IPS DF 19.7 (cell line): Measurements from ENCODE around the gene TMEM108.
A peak's percentile ranks its signal among the peaks of the same experiment; 100 is the strongest.

Source experiments
- DNase-seq: peaks from one replicate; pipeline ENCODE4 v3.0.0-alpha.2; 2013; ENCODE audit warnings: low read depth, low spot score

Gene TMEM108

DNA sequence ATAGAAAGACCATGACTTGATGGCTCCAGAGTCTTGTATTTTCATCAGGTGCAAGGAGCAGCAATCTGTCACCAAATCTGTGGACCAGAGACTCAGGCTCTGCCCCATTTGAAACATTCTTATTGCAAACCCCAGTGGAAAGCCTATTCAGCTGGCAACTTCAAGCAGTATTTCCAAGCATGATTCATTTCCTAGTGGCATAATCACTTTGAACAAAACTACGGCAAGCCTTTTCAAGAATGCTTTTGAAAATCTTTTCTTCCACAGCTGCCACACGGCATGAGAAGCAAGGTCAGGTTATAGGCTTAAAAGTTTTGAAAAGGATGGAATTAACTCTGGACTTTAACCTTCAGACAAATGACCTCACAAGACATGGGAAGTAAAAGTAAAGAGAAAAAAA is 239.6 kb downstream of the TMEM108 start:
- DNase-seq = no peak

DNA sequence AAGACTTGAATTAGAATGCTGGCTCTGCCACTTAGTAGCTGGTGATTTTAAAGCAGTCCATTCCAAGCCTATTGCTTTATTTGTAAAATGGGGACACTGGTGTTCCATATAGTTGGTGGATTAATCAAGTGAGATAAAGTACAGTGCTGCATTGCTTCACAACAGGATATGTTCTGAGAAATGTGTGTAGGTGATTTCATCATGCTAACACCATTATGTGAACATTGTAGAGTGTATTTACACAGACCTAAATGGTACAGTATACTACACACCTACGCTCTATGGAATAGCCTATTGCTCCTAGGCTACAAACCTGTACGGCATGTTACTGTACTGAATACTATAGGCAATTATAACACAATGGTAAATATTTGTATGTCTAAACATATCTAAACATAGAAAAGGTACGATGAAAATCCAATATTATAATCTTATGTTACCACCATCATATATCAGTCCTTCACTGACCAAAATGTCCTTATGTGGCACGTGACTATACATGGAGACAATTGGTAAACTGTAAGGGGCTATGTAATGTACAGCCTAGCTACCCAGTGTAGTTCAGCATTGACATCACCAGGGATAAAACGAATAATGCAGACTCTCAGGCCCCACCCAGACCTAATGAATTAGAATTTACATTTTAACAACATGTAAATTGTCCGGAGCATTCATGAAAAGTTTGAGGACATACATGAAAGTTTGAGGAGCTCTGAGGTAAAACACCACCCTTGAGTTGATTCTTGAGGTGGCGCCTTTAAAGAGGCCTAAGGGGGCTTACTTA is 240.3 kb downstream of the TMEM108 start:
- DNase-seq = no peak

DNA sequence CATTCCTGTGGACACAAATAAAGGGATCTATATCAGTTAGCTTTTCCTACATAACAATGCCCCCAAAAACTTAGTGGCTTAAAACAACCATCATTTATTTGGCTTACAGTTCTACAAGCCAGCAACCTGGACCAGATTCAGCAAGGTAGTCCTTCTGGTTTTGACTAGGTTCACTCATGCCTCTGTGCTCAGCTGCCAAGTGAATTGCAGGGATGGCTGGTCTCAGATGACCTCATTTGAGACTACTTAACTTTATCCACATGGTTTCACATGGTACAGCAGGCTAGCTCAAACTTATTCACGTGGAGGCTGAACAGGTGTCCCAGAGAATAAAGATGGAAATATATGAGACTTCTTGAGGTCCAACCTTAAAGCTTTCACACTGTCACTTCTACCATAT is 242.4 kb downstream of the TMEM108 start:
- no peak for DNase-seq

DNA sequence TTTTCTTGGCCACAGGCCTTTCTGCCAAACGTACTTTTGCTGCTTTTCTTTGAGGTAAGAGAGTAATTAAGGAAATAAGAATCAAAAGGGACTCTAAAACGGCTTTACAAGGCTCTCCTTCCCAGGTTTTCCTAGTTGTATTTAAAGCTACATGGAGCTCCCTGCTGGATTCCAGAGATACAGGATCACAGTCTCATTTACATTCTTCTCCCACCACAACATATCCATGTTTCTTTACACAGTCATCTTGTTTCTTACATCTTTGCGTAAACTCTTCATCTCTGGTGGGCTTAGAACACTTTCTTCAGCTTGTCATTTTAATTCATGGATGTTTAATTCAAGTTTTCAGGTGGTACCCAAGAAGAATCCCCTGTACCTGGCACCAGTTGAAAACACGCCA is 244.0 kb downstream of the TMEM108 start:
- no peak for DNase-seq

DNA sequence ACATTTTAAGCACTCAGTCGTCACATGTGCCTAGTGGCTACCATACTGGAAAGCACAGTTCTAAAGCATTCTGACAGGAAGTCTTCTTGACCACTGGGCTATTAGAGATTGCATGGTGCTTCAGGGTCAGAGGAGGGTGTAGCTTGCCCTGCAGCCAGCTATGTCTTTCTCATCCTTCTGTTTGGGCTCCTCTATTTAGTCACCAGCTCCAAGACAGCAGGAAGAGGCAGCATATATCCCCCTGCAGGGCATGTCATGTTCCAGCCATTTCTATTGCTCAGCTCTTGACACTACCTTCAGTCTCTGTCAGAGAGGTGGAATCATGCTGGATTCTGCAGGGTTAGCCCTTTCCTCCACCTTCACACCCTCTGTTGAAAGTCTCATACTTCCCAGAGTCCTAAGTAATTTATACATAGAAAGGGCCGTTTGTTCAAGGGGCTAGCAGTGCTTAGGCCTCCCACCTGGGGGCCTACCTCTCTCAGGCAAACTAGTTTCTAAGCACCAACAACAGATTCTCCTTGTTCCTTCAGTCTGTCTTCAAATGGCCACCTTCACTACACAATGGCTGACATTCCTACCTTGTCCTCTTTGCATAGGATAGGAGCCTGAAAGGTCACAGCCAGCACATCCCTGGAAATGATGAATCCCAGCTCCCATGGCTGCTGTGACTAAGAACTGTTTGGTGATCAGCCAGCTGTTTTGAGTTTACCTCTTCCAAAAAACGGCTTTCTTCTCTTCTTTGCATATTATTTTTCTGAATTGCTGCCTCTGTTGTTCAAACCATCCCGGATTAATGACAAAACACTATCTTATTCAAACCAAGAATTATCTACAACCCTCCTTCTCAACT is 246.0 kb downstream of the TMEM108 start:
- DNase-seq = peak; percentile 69

DNA sequence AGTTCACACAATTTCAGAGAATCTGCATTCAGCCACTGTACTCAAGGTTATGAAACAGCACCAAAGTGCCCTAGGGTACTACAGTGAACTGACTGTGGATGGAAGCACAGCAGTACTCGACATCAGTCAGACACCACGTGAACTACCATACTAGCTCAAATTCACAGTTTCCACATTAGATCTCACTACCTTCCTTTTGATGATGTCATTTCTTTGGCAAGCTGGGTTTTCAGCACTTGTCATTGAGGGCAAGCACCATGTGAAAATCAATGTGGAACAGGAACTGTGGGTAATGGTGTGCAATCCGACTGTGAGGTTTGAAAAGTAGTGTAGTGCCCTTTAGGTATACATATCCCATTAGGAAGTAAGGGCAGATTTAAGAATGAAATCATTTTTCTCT is 251.1 kb downstream of the TMEM108 start:
- DNase-seq = no peak

DNA sequence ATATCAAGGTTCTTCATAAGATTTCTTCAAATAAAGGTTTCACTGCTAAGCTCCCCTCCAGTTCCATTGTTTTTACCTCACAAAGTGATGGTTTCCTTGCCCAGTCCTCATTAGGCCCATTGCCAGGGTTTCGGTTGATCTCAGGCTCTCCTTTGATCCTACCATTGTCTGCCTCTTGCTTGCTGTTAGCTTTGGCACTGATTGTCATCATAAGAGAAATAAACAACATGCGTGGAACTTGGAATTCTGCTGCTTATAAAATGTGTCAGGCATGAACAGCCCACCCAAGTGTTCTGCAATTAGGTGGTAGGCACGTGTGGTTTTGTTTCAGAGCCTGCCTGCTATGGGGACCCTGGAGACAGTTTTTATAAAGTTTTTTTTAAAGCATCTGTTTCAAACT is 254.1 kb downstream of the TMEM108 start:
- DNase-seq = no peak

DNA sequence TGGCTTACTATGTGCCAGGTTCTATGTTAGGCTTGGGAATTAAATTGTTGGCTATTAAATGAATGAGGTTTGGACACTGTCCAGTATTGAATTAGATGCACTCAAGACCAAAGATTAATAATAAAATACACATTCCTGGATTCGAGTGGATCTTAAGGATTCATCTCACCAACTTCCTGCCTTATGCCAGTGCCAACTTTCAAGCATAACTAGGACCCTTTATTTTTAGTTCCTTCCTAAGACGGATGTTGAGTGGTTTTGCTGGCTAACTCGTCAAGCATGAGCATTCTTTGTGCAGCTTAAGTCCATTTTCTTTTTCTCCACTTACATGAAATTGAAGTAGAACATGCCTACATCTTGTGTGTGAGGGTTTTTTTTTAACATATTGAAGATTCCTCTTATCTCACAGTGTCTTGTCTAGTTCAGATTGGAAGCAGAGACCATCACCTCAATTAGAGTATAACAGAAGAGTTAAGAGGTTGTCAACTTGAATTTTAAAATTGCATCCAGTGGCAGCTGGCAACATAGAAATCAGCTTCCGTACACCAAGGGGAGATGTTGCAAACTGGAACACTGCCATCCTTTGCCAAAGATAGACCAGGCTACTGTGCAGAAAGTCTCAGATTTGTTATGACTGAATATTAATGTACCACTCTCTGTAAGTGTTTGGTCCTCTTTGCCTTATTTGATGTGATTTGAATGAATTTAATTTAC is 255.4 kb downstream of the TMEM108 start:
- DNase-seq = no peak

DNA sequence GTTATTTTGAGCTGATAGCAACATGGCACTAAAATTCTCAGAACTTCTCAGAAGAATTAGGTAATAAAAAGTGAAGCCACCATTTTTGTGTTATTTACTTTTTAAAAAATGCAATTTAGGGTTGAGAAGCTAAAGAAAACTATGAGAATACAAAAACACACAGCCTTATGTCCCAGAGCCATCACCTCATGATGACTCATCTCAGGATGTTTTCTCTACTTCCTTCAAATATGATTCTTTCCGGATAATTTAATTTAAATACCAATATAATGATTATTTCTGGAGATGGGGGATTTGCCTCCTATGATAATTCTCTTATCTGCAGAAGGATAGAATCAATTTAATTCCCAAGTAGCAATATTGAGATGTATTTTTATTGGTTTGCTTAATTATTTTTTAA is 256.1 kb downstream of the TMEM108 start:
- no peak for DNase-seq

DNA sequence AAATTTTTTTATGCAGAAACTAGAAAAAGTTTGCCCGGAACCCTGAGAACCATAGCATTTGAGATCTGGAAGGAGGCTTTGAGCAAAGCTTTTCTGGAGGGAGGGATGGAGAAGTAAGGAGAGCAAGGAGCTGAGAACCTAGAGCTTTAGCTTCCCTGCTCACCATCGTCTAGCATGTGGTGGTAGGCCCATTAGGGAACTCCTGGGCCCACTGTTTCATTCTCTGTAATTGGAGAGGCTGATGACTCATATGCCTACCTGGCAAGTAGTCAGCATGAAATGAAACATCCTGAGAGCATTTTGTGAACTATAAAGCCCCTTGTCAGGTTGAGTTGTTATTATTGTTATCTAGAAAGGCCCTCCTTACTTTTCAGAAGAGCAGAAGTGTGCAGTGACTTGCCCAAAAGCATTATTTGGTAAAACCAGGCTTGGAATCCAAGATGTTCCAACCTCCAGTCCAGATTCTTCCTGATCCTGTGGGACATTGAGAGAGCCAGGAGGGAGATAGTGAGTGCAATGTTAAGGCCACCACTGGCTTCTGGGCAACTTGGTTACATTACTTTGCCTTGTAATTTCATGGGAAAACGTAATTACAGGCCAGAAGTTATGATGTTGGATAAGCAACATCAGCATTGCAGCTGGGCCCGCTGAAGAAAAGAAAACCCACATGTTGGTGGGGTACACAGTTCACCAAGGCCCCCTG is 257.2 kb downstream of the TMEM108 start:
- DNase-seq = no peak

DNA sequence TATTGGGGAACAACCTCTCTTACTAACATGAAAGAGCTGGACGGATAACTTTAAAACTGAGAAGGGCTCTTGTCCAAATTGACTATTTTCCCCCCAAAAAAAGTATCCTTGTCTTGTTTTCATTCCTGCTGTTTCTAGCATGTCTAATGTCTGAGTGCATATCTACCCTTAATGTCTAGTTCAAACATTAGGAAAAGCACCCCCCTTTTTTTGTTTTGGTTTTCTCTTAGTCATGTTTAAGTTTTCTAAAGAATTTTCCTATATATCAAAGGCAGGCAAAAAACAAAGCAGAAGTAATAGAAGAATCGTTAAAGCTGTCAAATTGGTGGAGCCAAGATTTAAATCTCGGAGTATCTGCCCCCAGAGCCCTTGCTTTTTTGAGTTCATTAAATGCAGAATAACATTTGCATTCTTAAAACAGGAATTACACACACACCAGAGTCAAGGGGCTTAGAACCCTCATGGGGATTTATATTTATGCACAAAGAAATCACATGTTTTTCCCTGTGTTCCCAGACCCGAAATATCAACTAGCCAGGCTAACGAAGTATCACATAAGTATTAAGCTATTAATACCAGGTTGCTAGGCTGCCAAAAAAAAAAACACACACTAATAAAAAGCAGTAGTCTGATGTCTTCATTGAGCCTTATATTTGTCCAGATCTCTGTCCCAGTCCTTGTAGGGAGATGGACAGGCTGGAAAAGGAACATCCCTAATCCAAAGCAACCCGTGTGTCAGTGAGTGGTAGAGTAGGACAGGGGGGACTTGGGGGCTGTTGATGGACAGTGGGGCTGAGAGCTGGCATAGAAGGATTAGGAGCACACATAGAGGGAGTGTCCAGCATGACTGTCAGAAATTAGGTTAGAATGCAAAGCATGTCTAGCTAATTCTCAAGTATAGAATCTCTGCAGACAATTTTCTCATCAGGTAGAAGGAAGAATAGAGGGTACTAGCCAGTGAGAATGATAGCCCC is 258.0 kb downstream of the TMEM108 start:
- DNase-seq = no peak

DNA sequence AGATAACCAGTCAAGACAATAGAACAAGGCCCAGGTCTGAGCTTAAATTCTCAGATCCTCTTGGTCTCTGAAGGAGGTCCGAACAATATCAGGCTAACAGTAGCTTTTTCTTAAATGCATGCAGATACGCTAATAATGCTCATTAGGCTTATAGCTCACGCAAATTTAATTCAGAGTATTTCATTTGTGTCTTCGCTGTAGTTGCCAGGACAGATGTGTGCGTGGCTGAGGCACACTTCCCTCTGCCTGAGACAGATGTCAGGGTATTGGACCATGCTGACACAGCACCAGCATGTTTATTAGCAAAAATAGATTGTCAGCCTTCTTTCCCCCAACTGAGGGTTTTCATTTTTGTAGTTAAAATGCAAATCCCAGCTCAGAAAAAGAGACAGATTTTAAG is 258.8 kb downstream of the TMEM108 start:
- DNase-seq = no peak

DNA sequence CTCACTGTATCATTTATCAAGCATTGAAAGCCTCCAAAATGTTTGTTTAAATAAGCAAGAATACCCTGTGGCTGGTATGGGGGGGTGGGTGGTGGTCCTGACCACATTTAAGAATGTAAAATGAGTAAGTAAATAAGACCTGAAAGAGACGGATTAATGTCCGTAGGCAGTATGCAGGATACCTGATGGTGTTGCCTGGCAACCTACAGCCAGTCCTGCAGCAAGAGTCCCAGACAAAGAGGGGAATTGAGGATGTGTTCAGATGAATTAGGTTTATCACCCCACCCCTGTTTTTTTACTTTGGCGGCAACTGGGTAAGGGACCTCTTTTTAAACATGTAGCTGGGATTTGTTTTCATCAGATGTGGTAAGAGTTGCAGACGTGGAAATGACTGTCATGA is 261.9 kb downstream of the TMEM108 start:
- no peak for DNase-seq

DNA sequence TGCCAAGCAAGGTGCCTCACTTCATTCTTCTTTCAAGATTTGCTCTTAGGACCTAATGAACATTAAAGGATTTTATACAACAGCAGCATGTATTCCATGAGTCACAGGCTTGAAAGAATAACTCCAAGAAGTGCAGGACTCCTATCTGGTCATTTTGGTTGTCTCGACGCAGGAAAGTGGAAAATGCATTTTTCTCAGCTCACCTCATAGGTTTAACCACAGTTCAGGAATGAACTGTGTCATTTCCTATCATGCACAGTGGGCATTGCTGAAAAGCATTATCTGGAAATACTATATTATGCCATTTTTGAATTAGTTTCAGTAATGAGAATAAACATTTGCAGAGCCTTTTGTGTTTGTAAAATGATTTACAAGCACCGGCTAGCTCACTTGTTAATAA is 263.0 kb downstream of the TMEM108 start:
- no peak for DNase-seq

DNA sequence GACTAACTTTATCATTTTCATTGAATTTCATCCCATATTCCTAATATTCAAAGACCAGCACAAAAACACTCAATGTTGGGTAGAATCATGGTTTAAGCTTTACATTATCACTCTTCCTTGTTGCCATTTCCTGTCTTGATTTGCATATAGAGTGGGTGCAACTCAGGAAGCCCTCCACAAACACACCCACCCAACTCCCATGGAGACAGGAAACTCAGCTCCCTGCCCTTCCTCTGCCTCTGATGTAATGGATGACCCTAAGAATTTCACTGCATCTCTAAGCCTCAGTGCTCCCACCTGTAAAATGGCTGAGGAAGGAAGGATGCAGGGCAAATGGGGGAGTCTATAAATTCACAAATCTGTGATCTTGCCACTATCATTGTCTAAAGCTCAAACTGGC is 263.5 kb downstream of the TMEM108 start:
- no peak for DNase-seq

DNA sequence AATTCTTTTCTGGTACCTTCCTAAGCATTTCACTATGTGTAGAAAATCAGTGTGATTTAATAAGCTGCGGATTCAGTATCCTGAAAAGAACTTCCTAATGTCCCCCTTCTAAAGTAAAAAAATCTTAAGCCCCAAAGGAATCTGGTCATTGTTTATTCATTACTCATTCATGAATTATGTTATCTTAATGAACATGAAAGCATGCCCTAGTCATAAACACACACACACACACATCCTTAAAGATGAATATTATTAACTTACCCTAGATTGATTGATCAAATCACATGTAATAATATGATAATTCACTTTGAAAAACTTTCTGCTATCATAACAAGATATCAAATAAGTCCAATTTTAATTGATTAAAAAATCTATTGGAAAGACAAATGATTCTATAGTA is 265.2 kb downstream of the TMEM108 start:
- no peak for DNase-seq

DNA sequence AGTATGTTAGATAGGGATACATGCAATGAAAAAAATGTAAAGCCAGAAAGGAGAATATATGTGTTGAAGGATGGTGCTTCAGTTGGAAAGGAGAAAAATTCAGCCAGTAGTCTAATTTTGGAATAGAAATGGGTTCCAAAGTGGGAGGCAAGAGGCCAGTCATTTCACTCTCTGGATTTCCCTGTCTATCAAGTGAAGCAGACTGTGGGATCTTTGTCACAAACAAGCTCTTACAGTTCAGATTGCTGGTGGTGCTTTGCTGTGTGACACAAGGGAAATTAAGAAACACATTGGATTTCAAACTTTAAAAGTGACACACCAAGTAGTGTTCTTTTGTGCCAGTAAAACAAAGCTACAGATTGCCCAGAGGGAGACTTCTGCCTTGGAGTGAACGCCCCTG is 279.7 kb downstream of the TMEM108 start:
- DNase-seq = no peak

DNA sequence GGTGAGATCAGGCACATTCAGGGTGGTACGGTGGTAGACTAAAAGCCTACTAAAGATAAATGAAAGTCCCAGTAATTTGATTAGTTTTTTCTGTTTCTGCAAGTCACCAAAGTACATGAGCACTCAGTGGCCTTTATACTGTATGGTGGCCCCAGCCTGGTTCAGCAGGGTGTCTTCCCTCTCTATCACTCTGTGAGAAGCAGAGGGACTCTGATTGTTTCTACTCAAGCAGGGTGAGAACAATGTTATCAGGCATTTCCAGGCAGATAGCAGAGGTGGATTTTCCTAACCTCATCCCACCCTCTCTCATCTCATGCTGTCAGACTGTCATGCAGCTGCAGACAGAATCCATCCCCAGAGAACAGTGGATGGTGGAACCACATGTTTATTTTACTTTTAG is 290.2 kb downstream of the TMEM108 start:
- no peak for DNase-seq

DNA sequence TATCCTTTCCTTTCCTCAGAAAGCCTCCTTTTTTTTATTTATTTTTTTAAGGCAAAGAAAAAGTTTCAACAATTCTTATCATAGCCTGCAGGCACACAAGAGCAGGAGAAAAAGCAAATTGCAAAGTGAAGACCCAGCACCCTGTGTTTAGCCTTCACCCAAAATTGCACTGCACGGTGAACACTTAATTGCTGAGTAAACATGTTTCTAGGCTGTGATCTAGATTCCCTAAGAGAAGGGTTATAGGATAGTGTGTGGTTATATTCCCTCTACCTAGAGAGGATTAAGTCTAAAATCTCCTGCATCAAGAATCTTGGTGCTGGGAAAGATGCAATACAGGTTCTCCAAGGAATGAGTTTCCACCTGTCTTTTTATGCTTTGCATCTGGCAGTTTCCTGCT is 291.4 kb downstream of the TMEM108 start:
- no peak for DNase-seq

DNA sequence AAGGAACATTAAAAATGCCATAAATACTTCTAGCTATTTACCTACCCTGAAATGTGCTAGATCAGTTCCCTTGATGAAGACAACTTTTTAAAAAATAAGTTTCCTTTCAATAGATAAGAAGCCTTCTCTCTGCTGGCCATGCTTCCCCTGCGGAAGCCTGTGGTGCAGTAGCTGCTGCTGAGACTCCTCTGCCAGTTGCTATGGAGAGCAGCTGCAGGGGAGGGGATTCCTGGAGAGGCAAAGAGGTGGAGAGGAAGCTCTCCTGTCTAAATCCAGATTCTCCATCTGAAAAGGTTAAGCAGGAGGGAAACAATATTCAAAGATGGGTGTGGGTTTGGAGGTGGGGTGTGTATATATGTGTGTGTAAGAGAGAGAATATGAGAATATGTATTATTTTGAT is 291.9 kb downstream of the TMEM108 start:
- DNase-seq = no peak

DNA sequence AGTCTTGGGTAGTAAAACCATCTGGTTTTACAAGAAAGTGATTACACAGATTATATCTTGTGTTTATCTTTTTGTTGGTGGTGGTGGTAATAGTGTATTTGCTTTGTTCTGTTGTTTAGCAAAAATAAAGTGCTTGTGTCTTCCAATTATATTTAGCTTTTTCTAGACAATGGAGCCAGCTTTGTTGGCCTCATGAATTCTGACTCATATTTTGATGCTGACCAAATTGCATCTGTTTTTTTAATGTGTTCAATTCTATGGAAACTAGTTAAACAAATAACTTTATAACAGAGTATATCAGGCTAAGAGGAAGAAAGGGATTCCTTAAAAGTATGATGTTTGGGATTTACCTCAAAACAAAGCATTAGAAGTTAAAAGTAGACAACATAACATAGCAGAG is 292.3 kb downstream of the TMEM108 start:
- no peak for DNase-seq
